ENCODE data around the gene WWOX.

GRCh38 chr16:78496189-78496588 lies 396.7 kb downstream of the WWOX start:
- TF ChIP-seq CTCF (IDR thresholded peaks at IDR 0.05; ENCODE audit: low read depth, low read length) (no peak), POLR2A (IDR thresholded peaks at IDR 0.05; ENCODE audit: extremely low read depth, insufficient read length) (no peak)

Data from NB4 (cell line).